Endothelial cell of umbilical vein (primary cell): ENCODE data around the gene ACAA2. TPM values are rescaled to one million over a fixed set of nuclear protein-coding genes. Genes with fewer than 3 reads are reported as not detected.

Experiments used
- BruUV-seq: library from RNA; stranded (reverse); fragments of 400-500 nt; replicated peaks from 2 replicates; lab custom pipeline; 2021; lab: Mats Ljungman, UMichigan
- CTCF ChIA-PET: fragments of 300-600, 350-600 bp; sonication (Branson Sonifier 250); formaldehyde crosslinking; loops from one replicate; lab custom pipeline; 2021; ENCODE audit warnings: antibody characterized with exemption, inconsistent platforms; lab: Charles Lee
- POLR2A ChIA-PET: fragments of 300-600, 350-600 bp; sonication (Branson Sonifier 250); formaldehyde crosslinking; loops from one replicate; lab custom pipeline; 2021; ENCODE audit warnings: antibody characterized with exemption, inconsistent platforms; lab: Charles Lee
- DNase-seq: peaks from one replicate; pipeline ENCODE4 v3.0.0-alpha.2; 2011; ENCODE audit warnings: low read depth, low spot score
- FAIRE-seq: peaks from 2 replicates; lab custom pipeline; 2011; peaks lifted over from hg19 to GRCh38; lab: Jason Lieb, UNC
- H2AFZ ChIP-seq: 2 replicates; pipeline ENCODE4 v1.6.0; 2012; ENCODE audit warnings: low read depth, low read length, control low read depth, inconsistent platforms
- H3K27ac ChIP-seq: 2 replicates; pipeline ENCODE4 v1.5.1; 2011; ENCODE audit warnings: low read depth, mild to moderate bottlenecking, control low read depth, low read length, moderate library complexity; ENCODE audit not compliant: insufficient read depth
- H3K27me3 ChIP-seq, 2 experiments: 2 replicates each; pipeline versions ENCODE4 v1.6.0 to v1.6.1; 2011; ENCODE audit warnings: low read length in 2 of 2, mixed read lengths in 1 of 2; ENCODE audit not compliant: control insufficient read depth in 2 of 2, insufficient read depth in 2 of 2
- H3K36me3 ChIP-seq, 2 experiments: 2 replicates in 1 of 2; 3 replicates in 1 of 2; pipeline ENCODE4 v1.5.1; 2011; ENCODE audit warnings: low read length in 2 of 2, mild to moderate bottlenecking in 1 of 2, moderate library complexity in 1 of 2; ENCODE audit not compliant: control insufficient read depth in 2 of 2, insufficient read depth in 2 of 2; ENCODE audit errors: extremely low read depth in 1 of 2
- H3K4me1 ChIP-seq: 3 replicates; pipeline ENCODE4 v1.5.1; 2011; ENCODE audit warnings: mild to moderate bottlenecking, low read length; ENCODE audit not compliant: control insufficient read depth, insufficient read depth; ENCODE audit errors: extremely low read depth
- H3K4me2 ChIP-seq: 2 replicates; pipeline ENCODE4 v1.6.1; 2011; ENCODE audit warnings: low read length, control low read depth, mixed read lengths; ENCODE audit not compliant: insufficient read depth
- H3K4me3 ChIP-seq, 3 experiments: fragments of 200-600 bp in 1 of 3; sonication (generic), shearing (Covaris generic) in 1 of 3; replicated peaks in 1 of 3; 2 replicates each; pipeline ENCODE4 v1.5.1; 2011 to 2016; ENCODE audit warnings: control low read depth in 3 of 3, low read length in 3 of 3, mild to moderate bottlenecking in 2 of 3, inconsistent platforms in 1 of 3, low read depth in 1 of 3, moderate library complexity in 1 of 3; ENCODE audit not compliant: insufficient read depth in 1 of 3
- H3K79me2 ChIP-seq: 2 replicates; pipeline ENCODE4 v1.6.0; 2012; ENCODE audit warnings: low read length, inconsistent platforms; ENCODE audit not compliant: control insufficient read depth, insufficient read depth
- H3K9ac ChIP-seq: replicated peaks from 2 replicates; pipeline ENCODE3; 2011; ENCODE audit warnings: low read length, control low read depth; ENCODE audit not compliant: insufficient read depth; ENCODE audit errors: extremely low read depth
- H3K9me1 ChIP-seq: replicated peaks from 3 replicates; pipeline ENCODE4 v1.6.0; 2011; ENCODE audit warnings: mild to moderate bottlenecking, low read length; ENCODE audit not compliant: control insufficient read depth, insufficient read depth; ENCODE audit errors: extremely low read depth
- H3K9me3 ChIP-seq: replicated peaks from 2 replicates; pipeline ENCODE4 v1.5.1; 2012; ENCODE audit warnings: low read length, inconsistent platforms; ENCODE audit not compliant: control insufficient read depth, insufficient read depth
- H4K20me1 ChIP-seq: replicated peaks from 2 replicates; pipeline ENCODE3; 2011; ENCODE audit warnings: mild to moderate bottlenecking, low read length; ENCODE audit not compliant: control insufficient read depth, insufficient read depth; ENCODE audit errors: extremely low read depth
- EZH2 ChIP-seq: IDR thresholded peaks from 2 replicates; pipeline ENCODE4 v1.6.1; 2012; ENCODE audit warnings: borderline replicate concordance, low read depth, mild to moderate bottlenecking, moderate library complexity, low read length, inconsistent platforms; ENCODE audit not compliant: severe bottlenecking
- FOS ChIP-seq: IDR thresholded peaks from 2 replicates; pipeline ENCODE4 v1.6.1; 2011; ENCODE audit warnings: mild to moderate bottlenecking, low read length, moderate library complexity, borderline replicate concordance; ENCODE audit not compliant: insufficient read depth
- GATA2 ChIP-seq: IDR thresholded peaks from 2 replicates; pipeline ENCODE4 v1.7.0; 2011; ENCODE audit warnings: low read depth, mild to moderate bottlenecking, moderate library complexity, mixed read lengths, low read length; ENCODE audit not compliant: insufficient read length, insufficient read depth
- JUN ChIP-seq: IDR thresholded peaks from 2 replicates; pipeline ENCODE4 v1.6.1; 2011; ENCODE audit warnings: borderline replicate concordance, low read depth; ENCODE audit not compliant: insufficient read length, insufficient read depth
- MYC ChIP-seq: IDR thresholded peaks from one replicate; pipeline ENCODE4 v1.6.1; 2011; ENCODE audit warnings: mild to moderate bottlenecking, low read depth, low read length
- POLR2A ChIP-seq: IDR thresholded peaks from 2 replicates; pipeline ENCODE4 v1.6.1; 2012; ENCODE audit warnings: low read depth, mild to moderate bottlenecking, control low read depth, low read length
- POLR2AphosphoS5 ChIP-seq: IDR thresholded peaks from 2 replicates; pipeline ENCODE4 v1.6.1; 2012; ENCODE audit warnings: low read depth, mild to moderate bottlenecking, control low read depth, low read length, moderate library complexity; ENCODE audit not compliant: insufficient read depth
- dilution Hi-C: fragments of 300-500 bp; cut with MboI; formaldehyde crosslinking; loops from one replicate; pipeline ENCODE4 v1.15.0; 2019; ENCODE audit warnings: low sequenced_read_pairs; ENCODE audit not compliant: extremely low pct_ligation_motif_present
- intact Hi-C: fragments of 100-400 bp; cut with micrococcal nuclease; formaldehyde crosslinking; loops from one replicate; pipeline ENCODE4 v1.10.0; 2022
- polyA plus RNA-seq, 4 experiments: library from polyadenylated mRNA; depleted of rRNA in 3 of 4; stranded (reverse) in 3 of 4; unstranded in 1 of 4; fragments of >200 nt; gene quantifications; 2 replicates each; pipeline versions ENCODE4 v1.2.1 to v1.2.3, GENCODE V29; 2011 to 2012; ENCODE audit warnings: missing spikeins in 1 of 4
- total RNA-seq: library from RNA; stranded (reverse); gene quantifications from 2 replicates; pipeline ENCODE4 v1.2.3, GENCODE V29; 2021
- TF ChIP-seq, protein P1 (sequence below): IDR thresholded peaks from 2 replicates; pipeline ENCODE4 v1.6.1; 2011; ENCODE audit not compliant: insufficient read depth, insufficient read length
- TF ChIP-seq, protein P2 (sequence below), 2 donors: IDR thresholded peaks; 1 replicate in 1 of 2; 2 replicates in 1 of 2; pipeline ENCODE4 v1.5.1; 2011; ENCODE audit warnings: low read length in 2 of 2, mild to moderate bottlenecking in 2 of 2, moderate library complexity in 2 of 2, control low read depth in 1 of 2, inconsistent platforms in 1 of 2, low read depth in 1 of 2; ENCODE audit not compliant: insufficient read depth in 1 of 2; ENCODE audit errors: extremely low read depth in 1 of 2

The ACAA2 gene
- total and polyA plus RNA-seq, 2 donors (not counting 3 experiments of a cell fraction or from before 2014, with no cell fraction given): 18.6 to 44.9 TPM

DNA sequence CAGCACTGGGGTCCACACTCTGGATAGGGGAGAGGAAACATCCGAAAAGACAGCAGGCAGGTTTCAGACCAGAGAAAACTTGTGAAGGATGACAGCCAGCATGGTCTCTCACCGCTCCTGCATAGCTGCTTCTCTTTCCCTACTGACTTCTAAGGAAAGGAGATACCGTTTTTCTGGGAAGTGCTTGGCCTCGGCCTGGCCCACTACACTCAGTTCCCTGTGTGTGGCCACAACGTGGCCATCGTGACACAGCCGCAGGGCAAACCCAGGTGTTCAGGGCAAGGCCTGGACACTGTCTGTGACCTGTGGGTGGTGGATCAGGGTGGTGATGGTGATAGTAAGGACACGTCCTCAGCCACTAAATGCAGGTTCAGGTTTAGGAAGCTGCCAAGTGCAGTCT lies 34.2 kb upstream of the ACAA2 start:
- H4K20me1 ChIP-seq: no peaks in the 10 kb centered on the region
- H3K9me3 ChIP-seq: no peaks in the 10 kb centered on the region
- TF ChIP-seq FOS (no peak), EZH2 (no peak), JUN (no peak), POLR2AphosphoS5 (no peak), POLR2A (no peak), GATA2 (no peak), MYC (no peak)
- TF ChIP-seq, protein P1, sequence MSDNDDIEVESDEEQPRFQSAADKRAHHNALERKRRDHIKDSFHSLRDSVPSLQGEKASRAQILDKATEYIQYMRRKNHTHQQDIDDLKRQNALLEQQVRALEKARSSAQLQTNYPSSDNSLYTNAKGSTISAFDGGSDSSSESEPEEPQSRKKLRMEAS: no peak
- TF ChIP-seq, protein P2, sequence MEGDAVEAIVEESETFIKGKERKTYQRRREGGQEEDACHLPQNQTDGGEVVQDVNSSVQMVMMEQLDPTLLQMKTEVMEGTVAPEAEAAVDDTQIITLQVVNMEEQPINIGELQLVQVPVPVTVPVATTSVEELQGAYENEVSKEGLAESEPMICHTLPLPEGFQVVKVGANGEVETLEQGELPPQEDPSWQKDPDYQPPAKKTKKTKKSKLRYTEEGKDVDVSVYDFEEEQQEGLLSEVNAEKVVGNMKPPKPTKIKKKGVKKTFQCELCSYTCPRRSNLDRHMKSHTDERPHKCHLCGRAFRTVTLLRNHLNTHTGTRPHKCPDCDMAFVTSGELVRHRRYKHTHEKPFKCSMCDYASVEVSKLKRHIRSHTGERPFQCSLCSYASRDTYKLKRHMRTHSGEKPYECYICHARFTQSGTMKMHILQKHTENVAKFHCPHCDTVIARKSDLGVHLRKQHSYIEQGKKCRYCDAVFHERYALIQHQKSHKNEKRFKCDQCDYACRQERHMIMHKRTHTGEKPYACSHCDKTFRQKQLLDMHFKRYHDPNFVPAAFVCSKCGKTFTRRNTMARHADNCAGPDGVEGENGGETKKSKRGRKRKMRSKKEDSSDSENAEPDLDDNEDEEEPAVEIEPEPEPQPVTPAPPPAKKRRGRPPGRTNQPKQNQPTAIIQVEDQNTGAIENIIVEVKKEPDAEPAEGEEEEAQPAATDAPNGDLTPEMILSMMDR (IDR thresholded peaks at IDR 0.05; ENCODE audit: extremely low read depth in 1 of 2, insufficient read depth in 1 of 2, low read depth in 1 of 2, low read length in 2 of 2): no peak
- ChIA-PET CTCF (interaction anchor here (0.9 to 5.6 kb wide), 4 partner anchors 12 to 338 kb away, joined by 3 to 38 read pairs (median 3); no protein-coding TSS in a partner anchor), POLR2A (interaction anchor here (1.2 kb wide), 1 partner anchor 11 kb away, joined by 3 read pairs; no protein-coding TSS in a partner anchor)
- H3K27me3 ChIP-seq: no peaks in the 10 kb centered on the region
- no peak for DNase-seq
- no peaks in the 10 kb centered on the region for H3K79me2 ChIP-seq
- H3K4me3 ChIP-seq: no peak overlapping the region
- H3K9ac ChIP-seq: no peak overlapping the region
- H3K27ac ChIP-seq: no peak overlapping the region
- peaks cover 13% of the 10 kb centered on the region for H3K4me1 ChIP-seq
- no peak for FAIRE-seq
- no peaks in the 10 kb centered on the region for H3K36me3 ChIP-seq
- H3K4me2 ChIP-seq: no peak overlapping the region
- BruUV-seq: no TSS peak
- H2AFZ ChIP-seq: no peak overlapping the region
- no peaks in the 10 kb centered on the region for H3K9me1 ChIP-seq
- intact Hi-C loops (no loop called here), dilution Hi-C loops (no loop called here)
